ENCODE results near the gene DIP2A.

DIP2A gene

GRCh38 chr21:46618738-46619379 lies 160.2 kb downstream of the DIP2A start:
- DNase-seq (ENCODE audit: low read depth in 2 of 2), result no peak
